Measurements from ENCODE around the gene MET.
A peak's percentile ranks its signal among the peaks of the same experiment; 100 is the strongest.
"Not testable (repeated sequence)": the region's sequence is repeated elsewhere in the genome, so short reads cannot be mapped to it uniquely, and the experiment has no call there.

Gene MET

DNA sequence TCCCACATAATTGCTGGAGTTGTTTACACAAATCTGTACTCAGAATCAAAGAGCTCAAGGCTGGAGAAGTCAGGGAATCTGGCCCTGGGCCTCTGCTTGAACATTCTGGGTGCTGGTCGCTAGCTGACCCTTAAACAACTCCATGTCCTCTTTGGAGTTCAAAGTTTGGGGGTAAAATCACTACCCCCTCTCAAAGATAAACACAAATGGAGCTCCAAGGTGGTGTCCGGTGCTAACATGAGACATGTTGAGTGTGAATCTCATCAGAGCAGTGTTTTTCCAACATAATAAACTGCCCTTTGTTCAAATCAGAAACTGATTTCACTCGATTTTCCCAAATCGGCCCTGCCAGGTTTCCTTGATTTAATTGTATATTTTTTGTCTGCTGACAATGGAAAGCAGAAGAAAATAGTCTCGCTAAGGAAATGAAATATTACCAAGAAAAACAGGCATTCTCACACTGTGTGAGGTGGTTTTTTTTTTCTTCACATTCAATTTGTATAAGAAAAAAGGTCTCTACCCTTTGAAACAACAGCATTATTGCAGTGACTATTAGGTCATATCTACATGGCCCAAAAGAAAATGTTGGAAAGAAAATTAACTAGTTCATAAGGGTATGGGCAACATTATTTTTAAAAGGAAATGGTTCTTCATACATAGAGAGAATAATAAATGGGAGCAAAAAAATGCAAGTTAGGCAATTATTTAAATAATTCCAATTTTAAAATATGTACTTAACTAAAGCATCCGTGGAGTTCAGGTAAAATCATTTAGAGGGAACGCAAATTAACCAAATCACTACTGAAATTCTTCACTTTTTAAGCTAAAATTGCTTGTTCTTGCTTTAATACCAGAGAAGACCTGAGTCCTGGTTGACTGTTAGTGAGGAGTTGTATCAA, 134.3 kb downstream of the MET start:
- FAIRE-seq: no peak

DNA sequence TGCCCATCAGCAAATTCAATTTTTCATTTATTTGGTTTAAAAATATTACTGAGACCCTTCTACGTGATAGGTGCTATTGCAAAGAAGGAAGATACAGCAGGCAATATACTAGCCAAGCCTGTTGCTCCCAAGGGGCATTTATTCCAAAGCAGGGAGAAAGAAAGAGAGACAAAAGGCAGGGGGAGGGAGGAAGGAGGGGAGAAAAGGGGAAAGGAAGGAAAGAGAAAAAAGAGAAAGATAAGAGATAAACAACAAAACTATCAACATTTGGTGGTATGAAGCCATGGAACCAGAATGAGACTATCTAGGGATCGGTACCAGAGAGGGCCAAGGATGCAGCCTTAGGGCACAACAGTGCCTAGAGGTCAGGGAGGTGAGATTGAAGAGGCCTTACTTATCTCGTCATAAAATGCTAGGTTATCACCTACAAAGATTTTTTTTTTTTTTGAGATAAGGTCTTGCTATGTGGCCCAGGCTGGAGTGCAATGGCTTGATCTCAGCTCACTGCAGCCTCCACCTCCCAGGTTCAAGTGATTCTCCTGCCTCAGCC, 135.1 kb downstream of the MET start:
- no peak for DNase-seq (ENCODE audit: low spot score)
- no peak for FAIRE-seq

More for the DNA sequence above, 134.3 kb downstream of the MET start:
- no peak for DNase-seq (ENCODE audit: low spot score)

DNA sequence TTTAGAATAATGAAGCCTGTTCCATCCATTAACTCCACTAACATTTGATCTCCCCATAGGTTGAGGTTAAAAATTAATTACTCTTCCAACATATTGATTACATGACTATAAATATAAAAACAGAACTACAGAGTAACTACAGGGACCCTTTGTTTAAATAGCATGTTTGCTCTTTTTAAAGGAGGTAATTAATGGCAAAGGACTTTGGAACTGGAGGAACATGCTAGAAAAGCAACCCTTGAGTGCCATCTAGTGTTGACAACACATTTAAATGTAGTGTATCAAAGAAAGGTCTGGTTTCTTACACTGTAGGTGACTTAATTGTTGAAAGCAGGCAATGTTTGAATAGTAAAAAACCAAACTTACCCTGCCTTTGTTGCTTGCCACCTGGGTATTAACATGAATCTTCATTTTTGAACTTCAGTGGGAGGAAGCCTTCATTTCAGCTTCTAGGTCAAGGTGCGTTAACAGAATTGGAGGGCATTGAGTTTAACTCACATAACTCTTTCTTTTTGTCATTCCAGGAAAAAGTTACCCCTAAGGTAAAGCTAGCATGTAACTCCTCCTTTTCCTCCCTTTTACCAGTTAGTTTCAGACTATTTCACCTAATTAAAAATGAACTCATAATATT, 137.8 kb downstream of the MET start:
- FAIRE-seq: peak; percentile 87
- DNase-seq (ENCODE audit: low spot score): peak; percentile 70

DNA sequence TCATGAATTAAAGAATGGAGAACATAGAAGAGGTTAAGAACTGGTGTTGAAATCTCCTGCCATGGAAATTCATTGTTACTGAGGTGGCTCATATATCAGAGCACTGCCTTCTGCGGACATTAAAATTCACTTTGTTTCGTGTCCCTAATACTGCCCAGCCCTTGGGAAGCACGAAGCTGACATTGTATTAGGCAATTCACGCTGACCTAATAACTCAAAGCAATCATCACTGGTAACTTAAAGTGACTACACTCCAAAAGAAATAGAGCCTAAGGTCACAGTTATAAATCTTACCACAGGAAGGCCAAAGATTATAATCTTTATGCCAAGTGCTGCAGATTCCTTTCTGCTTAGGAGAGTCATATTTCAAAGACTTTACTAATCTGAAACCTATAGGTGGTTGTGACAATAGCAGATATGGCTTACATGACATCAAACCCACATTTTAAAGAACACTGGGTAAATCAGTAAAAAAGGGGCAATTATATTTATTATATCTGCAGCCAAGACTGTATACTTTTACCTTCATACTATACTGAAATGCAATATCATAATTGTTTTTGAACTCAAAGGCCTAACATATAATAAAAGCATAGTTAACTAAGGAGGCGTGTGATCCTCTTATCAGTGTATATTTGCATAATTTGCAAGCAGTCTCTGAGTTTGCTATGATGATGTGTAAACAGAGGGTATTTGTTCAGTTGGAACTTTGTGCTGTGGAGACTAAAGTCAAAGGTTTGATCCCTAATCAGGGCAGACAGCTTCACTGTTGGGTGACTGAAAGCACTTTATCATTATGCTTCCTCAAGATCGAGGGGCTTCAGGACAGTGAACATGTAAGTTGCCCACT, 138.5 kb downstream of the MET start:
- no peak for DNase-seq (ENCODE audit: low spot score)
- FAIRE-seq: no peak

DNA sequence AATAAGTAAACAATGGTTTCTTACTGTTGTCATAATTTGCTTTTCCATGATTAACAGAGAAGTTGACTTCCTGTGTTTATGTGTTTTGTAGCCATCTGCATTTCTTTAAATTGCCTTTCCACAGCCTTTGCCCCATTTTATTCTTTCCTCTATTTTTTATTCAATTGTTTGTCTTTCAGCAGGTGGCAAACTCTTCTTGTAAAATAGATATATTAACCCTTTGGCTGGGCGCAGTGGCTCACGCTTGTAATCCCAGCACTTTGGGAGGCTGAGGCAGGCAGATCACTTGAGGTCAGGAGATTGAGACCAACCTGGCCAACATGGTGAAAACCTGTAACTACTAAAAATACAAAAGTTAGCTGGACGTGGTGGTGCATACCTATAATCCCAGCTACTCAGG, 139.8 kb downstream of the MET start:
- FAIRE-seq: no peak
- DNase-seq (ENCODE audit: low spot score): no peak

DNA sequence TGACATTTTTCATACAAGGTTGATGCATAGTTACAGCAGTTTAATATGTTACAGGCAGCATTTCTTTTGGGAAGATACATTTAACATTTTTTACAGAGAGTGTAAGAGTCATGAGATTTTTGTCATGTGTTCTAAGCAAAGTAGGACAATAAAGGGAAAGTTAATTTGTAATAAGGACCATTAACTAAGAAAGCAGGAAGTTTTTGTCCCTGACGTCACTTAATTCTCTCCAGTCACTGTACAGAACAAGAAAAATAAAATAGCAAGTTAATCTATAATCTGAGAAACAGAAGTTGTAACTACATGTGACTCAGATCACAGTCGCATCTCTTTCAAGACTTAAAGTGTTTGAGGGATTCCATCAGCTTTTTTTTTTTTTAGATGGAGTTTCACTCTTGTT, 140.9 kb downstream of the MET start:
- FAIRE-seq: peak; percentile 90

DNA sequence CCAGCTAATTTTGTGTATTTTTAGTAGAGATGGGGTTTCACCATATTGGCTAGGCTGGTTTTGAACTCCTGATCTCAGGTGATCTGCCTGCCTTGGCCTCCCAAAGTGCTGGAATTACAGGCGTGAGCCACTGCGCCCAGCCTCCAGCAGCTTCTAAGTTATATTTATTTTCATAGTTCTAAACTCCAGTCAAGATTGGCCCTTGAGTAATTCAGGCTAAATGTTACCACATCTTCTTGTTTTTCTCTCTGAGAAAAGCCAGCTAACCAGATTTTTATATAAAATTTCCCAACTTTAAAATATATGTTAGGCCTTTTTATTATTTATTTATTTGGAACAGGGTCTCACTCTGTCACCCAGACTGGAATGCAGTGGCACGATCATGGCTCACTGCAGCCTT, 141.4 kb downstream of the MET start:
- not testable (repeated sequence) for DNase-seq (ENCODE audit: low spot score); FAIRE-seq

More for the DNA sequence above, 140.9 kb downstream of the MET start:
- DNase-seq (ENCODE audit: low spot score): peak; percentile 76

DNA sequence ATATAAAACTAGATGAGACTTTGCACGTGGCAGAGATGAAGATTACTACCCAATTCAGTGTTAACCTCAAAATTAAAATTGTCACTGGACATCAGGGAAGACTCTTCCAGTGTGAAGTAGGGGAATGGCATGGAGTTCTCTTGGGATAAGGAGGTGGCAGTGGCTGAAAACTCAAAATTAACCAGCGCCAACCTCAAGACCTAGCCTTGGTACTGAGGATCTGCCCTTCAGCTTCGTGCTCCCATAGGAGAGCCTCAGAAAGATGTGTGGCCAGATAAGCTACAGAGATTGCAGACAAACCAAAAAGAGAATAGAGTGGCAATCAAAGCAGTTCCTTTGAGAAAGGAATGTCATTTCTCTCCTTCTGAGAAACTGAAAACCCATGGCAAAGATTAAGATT, 143.0 kb downstream of the MET start:
- no peak for DNase-seq (ENCODE audit: low spot score)
- no peak for FAIRE-seq

DNA sequence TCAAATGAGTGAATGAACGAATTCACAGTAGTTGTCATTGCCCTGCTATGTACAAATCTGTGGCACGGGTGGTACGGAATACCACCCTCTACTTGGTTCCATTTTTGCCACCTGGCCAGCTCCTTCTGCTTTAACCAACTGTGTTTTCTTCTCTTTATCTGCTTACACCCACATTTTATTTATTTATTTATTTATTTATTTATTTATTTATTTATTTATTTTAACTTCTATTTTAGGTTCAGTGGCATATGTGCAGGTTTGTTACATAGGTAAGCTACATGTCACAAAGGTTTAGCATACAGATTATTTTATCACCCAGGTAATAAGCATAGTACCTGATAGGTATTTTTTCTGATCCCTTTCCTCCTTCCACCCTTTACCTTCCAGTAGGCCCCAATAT, 148.2 kb downstream of the MET start:
- no peak for DNase-seq (ENCODE audit: low spot score)
- FAIRE-seq: no peak

DNA sequence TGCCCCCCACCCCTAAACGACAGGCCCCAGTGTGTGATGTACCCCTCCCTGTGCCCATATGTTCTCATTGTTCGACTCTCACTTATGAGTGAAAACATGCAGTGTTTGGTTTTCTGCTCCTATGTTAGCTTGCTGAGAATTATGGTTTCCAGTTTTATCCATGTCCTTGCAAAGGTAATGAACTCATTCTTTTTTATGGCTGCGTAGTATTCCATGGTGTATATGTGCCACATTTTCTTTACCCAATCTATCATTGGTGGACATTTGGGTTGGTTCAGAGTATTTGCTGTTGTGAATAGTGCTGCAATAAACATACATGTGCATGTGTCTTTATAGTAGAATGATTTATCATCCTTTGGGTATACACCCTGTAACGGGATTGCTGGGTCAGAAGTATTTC, 149.7 kb downstream of the MET start:
- FAIRE-seq; DNase-seq (ENCODE audit: low spot score): not testable (repeated sequence)

DNA sequence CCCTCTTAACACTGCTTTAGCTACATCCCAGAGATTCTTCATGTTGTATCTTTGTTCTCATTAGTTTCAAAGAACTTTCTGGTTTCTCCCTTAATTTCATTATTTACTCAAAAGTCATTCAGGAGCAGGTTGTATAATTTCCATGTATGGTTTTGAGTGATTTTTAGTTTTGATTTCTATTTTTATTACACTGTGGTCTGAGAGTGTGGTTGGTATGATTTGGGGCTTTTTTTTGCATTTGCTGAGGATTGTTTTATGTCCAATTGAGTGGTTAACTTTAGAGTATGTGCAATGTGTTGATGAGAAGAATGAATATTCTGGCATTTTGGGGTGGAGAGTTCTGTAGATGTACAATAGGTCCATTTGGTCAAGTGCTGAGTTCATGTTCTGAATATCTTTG, 152.5 kb downstream of the MET start:
- DNase-seq (ENCODE audit: low spot score) (no peak), FAIRE-seq (no peak)

DNA sequence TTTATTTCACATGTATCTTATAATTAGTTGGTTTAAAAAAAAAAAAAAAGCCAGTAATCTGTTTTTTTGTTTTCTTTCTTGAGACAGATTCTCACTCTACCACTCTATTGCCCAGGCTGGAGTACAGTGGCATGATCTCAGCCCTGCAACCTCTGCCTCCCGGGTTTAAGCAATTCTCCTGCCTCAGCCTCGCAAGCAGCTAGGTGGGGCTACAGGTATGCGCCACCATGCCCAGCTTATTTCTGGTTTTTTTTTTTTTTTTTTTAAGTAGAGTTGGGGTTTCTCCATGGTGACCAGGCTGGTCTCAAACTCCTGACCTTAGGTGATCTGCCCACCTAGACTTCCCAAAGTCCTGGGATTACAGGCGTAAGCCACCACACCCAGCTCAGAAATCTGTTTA, 156.3 kb downstream of the MET start:
- FAIRE-seq (no peak), DNase-seq (ENCODE audit: low spot score) (no peak)

DNA sequence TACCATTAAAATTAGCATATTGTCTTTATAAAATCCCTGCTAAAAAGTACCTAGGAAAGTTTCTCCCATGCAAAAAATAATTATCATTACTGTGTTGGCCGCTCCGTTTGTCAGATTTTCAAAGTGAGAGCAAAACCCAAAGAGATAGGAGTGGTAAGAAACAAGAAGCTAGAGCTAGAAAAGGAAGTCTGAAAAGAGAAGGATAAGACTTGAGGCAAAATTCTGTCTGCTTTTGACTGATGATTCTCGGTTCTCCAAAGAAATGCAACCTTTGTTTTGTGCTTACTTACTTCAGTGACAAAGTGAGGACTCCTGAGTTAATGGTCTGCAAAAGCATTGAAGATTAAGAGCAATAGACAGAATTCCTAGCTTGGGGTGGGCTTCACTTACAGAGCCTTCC, 157.0 kb downstream of the MET start:
- no peak for DNase-seq (ENCODE audit: low spot score)
- no peak for FAIRE-seq

DNA sequence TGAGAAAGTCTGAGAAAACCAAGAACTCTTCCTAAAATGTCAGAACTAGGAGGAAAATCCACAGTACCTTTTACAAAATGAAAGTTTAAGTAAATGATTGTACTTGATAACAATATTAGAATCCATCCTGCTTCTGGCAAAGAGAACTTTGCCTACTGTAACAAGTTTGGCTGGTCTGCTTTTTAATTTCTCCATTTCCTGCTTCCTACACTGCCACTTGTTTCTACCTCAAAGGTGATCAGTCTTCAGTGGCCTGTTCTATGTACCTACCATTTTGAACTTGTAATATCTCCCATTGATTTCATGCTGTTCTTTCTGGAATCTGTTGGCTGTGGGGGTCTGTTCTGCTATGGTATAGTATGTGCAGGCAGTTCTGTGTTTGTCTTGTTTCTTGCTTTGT, 157.5 kb downstream of the MET start:
- DNase-seq (ENCODE audit: low spot score): no peak
- no peak for FAIRE-seq

DNA sequence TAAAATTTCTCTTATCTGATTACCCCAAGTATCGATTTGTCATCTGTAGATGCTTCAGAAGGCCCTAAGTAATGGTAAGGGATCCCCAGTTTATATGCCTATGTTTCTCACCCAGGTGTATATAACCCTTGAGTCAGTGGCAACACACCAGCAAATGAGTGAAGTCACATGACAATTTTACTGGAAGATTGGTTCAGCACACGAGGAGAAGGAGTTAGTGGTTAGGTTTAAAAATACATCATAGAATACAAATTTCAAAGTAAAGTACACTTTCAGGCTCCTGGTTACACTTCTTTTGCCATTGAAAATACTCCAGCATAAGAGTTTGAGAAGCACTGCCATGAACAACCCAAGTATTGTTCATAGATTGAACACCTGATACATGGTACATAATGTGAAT, 160.7 kb downstream of the MET start:
- DNase-seq (ENCODE audit: low spot score): no peak
- FAIRE-seq: no peak

DNA sequence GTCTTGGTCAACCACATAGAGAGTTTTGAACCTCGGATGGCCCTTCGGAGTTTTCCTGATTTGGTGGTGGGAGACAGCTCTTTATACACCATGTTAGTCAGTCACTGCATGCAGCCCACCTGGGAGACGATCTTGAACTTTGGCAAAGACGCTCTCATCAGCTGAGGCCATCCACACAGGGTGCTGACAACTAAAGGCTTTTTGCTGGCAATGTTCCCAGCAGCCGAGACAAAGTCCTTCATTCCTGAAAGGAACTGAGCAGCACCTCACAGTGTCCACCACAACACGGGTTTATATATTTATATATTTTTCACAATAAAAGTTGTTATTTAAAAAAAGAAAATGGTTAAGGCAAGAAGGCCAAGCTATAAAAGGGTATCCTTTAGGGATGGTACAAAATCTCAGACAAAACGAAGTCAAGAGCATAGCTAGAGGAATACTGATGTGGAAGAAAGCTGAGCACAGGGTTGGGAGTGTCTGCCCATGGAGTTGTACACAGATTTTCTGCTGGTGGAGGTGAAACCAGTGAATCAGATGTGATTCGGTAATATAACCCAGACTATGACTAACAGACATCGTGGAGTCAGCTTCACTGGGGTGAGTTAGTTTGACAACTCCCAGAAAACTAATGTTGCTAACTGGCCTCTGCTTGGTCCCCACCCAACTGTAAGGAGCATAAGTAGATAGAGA, 163.0 kb downstream of the MET start:
- DNase-seq (ENCODE audit: low spot score) (peak; percentile 56), FAIRE-seq (peak; percentile 11)

DNA sequence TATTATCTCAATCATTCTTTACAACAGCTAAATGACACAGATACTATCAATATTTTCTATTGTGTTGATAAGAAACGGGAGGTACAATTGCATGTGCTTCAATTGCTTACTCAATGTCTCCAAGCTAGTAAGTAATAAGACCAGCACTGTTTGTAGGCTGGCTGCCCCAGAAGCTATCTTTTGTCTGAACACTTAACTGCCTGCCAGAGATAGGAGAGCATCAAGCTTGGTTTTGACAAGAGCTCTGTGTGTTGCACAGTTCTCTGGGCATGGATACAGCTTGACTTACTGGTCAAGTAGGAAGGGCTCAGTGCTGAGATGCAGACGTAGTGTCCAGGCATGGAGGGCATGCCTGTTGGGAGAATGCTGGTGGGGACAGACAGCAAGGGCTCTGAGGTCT, 164.1 kb downstream of the MET start:
- no peak for DNase-seq (ENCODE audit: low spot score)
- no peak for FAIRE-seq

DNA sequence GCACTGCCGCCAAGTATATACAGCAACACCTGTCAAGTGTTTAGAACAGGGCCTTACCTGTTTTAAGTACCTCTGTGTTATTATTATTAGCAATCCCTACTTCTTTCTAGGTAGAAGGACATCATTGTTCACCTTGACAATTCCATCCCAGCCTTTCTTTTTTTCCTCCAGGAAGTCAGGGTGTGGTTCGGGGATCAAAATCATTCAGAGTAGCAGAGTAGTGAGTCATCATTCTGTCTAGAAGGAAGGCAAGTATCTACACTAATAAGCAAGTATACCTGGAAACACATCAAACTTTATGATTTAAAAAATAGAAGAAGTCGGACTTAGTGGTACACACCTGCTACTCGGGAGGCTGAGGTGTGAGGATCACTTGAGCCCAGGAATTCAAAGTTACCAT, 164.9 kb downstream of the MET start:
- FAIRE-seq (peak; percentile 42), DNase-seq (ENCODE audit: low spot score) (peak; percentile 34)

DNA sequence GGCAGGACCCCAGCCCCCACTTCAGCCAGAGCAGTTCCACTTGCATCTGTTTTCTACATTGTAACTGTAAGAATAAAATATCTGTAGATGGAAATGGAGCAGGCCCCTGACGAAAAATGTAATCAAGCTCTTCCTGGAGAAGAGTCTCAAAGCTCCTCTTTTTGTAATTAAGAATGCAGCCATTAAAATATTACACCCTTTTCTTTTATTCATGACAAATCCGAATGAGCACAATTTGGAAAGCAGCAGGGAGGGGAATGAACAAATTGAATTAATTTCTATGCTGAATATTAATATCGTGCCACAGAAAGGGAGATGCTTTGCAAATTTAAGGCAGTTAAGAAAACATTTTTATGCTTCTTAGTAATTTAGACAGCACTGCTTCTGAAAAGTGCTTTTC, 165.6 kb downstream of the MET start:
- no peak for DNase-seq (ENCODE audit: low spot score)
- no peak for FAIRE-seq

DNA sequence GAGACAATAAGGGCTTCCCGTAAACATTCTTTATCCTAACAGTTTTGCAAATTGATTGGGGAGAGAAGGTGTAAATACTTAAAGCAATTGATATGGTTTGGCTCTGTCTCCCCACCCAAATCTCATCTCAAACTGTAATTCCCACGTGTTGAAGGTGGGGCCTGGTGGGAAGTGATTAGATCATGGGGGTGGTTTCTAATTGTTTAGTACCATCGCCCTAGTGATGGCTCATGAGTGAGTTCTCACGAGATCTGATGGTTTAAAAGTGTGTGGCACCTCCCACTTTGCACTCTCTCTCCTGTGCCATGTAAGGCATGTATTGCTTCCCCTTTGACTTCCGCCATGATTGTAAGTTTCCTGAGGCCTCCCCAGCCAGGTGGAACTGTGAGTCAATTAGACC, 168.3 kb downstream of the MET start:
- FAIRE-seq (no peak), DNase-seq (ENCODE audit: low spot score) (no peak)

DNA sequence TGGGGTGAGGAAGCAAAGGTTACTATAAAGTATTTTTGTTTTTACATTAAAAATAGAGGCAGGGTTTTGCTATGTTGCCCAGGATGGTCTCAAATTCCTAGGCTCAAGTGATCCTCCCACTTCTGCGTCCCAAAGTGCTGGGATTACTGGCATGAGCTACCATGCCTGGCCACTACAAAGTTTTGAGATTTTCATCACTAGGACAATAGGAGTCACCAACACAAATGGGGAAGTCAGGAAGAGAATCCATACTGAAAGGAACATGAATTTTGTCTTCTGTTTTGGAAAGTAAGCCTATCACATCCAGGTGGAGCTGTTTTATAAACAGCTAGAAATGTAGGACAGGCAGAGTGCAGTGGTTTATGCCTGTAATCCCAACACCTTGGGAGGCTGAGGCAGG, 170.4 kb downstream of the MET start:
- FAIRE-seq (no peak), DNase-seq (ENCODE audit: low spot score) (no peak)
